Duodenal mucosa (tissue), 2 donors: Measurements from ENCODE around the gene OAS3.

Experiments
- H3K27ac ChIP-seq: one replicate; pipeline ENCODE4 v1.7.0; 2013; ENCODE audit warnings: low read depth, low read length
- H3K27me3 ChIP-seq, 2 donors: one replicate each; pipeline ENCODE4 v1.7.0; 2013; ENCODE audit warnings: low read length in 2 of 2, control low read depth in 1 of 2; ENCODE audit not compliant: insufficient read depth in 2 of 2, control insufficient read depth in 1 of 2
- H3K36me3 ChIP-seq, 2 donors: one replicate each; pipeline ENCODE4 v1.7.0; 2013; ENCODE audit warnings: low read length in 2 of 2, control low read depth in 1 of 2; ENCODE audit not compliant: insufficient read depth in 2 of 2, control insufficient read depth in 1 of 2
- H3K4me1 ChIP-seq, 2 donors: one replicate each; pipeline ENCODE4 v1.7.0; 2013; ENCODE audit warnings: low read length in 2 of 2, control low read depth in 1 of 2; ENCODE audit not compliant: insufficient read depth in 2 of 2, control insufficient read depth in 1 of 2
- H3K4me3 ChIP-seq, 2 donors: one replicate each; pipeline ENCODE4 v1.7.0; 2013; ENCODE audit warnings: low read length in 2 of 2, low read depth in 1 of 2
- H3K9ac ChIP-seq, 2 donors: one replicate each; pipeline ENCODE4 v1.7.0; 2013; ENCODE audit warnings: low read length in 2 of 2, low read depth in 1 of 2
- H3K9me3 ChIP-seq, 2 donors: one replicate each; pipeline ENCODE4 v1.7.0; 2013; ENCODE audit warnings: low read length in 2 of 2, control low read depth in 1 of 2; ENCODE audit not compliant: control insufficient read depth in 1 of 2

OAS3 gene

GRCh38 chr12:112936927-112937326, 1.3 kb upstream of the OAS3 start:
- H3K27ac ChIP-seq = no peak overlapping the region
- no peaks in the 10 kb centered on the region for H3K27me3 ChIP-seq
- no peak overlapping the region for H3K9ac ChIP-seq
- no peaks in the 10 kb centered on the region for H3K36me3 ChIP-seq
- no peak overlapping the region for H3K4me3 ChIP-seq
- peaks cover 16 to 24% of the 10 kb centered on the region in 2 donors for H3K4me1 ChIP-seq
- no peaks in the 10 kb centered on the region for H3K9me3 ChIP-seq

DNA sequence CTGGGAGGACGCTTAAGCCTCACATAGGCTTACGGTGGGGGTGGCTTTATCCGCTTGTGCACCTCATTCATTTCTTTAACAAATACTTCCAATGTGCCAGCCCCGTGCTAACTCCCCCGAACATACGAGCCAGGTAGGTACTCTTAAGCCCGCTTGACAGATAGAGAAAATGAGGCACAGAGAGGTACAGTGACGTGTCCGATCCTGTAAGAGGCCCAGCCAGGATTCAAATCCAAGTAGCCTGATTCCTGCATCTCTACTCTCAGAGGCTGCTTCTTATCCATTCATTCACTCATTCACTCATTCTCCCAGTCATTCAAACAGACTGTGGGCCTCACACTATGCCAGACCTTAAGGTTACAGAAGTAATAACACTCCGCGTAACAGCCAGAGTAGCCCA, 477 bp downstream of the OAS3 start:
- Histone ChIP-seq H3K9ac (peak overlapping the region; percentile 65 to 66), H3K27me3 (no peaks in the 10 kb centered on the region), H3K36me3 (no peaks in the 10 kb centered on the region), H3K27ac (peak overlapping the region; percentile 18), H3K9me3 (no peaks in the 10 kb centered on the region), H3K4me3 (peak overlapping the region; percentile 69 to 76), H3K4me1 (peaks cover 16 to 19% of the 10 kb centered on the region in 2 donors)

DNA sequence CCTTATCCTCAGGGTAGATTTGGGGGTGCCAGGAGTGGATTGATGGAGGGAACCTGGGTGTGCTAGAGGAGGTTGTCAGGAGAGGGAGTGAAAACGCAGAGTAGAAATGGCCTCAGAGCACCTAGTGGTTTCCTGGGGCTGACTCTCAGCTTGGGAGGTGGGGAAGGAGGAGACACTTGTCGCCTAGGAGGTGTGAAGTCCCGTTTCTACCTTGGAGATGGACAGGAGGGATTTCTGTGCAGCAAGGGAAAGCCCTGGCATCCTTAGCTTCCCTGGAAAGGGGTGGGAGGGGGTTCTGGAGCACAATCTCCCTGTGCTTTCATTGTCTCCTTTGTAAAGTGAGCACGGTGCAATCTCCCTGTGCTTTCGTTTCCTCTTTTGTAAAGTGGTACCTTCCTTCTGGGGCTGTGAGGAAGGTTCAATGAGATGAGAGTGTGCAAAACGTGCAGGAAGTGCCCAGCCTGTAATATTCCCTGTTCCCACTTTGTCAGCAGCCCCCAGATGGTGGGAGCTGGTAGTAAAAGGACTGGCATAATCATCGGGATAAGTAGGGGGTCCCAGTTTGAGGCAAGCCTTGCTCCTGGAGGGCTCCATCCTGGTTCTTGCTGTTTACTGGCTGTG, 1.6 kb downstream of the OAS3 start:
- Histone ChIP-seq H3K27me3 (no peaks in the 10 kb centered on the region), H3K4me1 (peaks cover 16 to 19% of the 10 kb centered on the region in 2 donors), H3K4me3 (peak overlapping the region in 1 of 2 donors; percentile 76), H3K9ac (no peak overlapping the region), H3K9me3 (no peaks in the 10 kb centered on the region), H3K27ac (no peak overlapping the region), H3K36me3 (peaks cover 0 to 8% of the 10 kb centered on the region in 2 donors)

GRCh38 chr12:112941528-112942335, 3.5 kb downstream of the OAS3 start:
- Histone ChIP-seq H3K9ac (no peak overlapping the region), H3K4me1 (peaks cover 16 to 19% of the 10 kb centered on the region in 2 donors), H3K4me3 (no peak overlapping the region), H3K36me3 (peaks cover 0 to 20% of the 10 kb centered on the region in 2 donors), H3K9me3 (no peaks in the 10 kb centered on the region), H3K27me3 (no peaks in the 10 kb centered on the region), H3K27ac (no peak overlapping the region)

- Histone ChIP-seq H3K4me1 (peaks cover 16 to 19% of the 10 kb centered on the region in 2 donors), H3K9me3 (no peaks in the 10 kb centered on the region), H3K36me3 (peaks cover 0 to 21% of the 10 kb centered on the region in 2 donors), H3K4me3 (no peak overlapping the region), H3K27ac (no peak overlapping the region), H3K9ac (no peak overlapping the region), H3K27me3 (no peaks in the 10 kb centered on the region)
These were observed 4.3 kb downstream of the OAS3 start for GRCh38 chr12:112942572-112942971.

GRCh38 chr12:112944024-112944690, 5.9 kb downstream of the OAS3 start:
- peaks cover 10% of the 10 kb centered on the region in 2 donors for H3K4me1 ChIP-seq
- no peaks in the 10 kb centered on the region for H3K9me3 ChIP-seq
- H3K4me3 ChIP-seq = no peak overlapping the region
- peaks cover 3 to 37% of the 10 kb centered on the region in 2 donors for H3K36me3 ChIP-seq
- no peak overlapping the region for H3K9ac ChIP-seq
- H3K27me3 ChIP-seq = no peaks in the 10 kb centered on the region
- no peak overlapping the region for H3K27ac ChIP-seq

- H3K9me3 ChIP-seq = no peaks in the 10 kb centered on the region
- no peak overlapping the region for H3K9ac ChIP-seq
- no peak overlapping the region for H3K27ac ChIP-seq
- H3K36me3 ChIP-seq = peaks cover 7 to 42% of the 10 kb centered on the region in 2 donors
- H3K27me3 ChIP-seq = no peaks in the 10 kb centered on the region
- H3K4me1 ChIP-seq = no peaks in the 10 kb centered on the region
- no peak overlapping the region for H3K4me3 ChIP-seq
These were observed 7.2 kb downstream of the OAS3 start for GRCh38 chr12:112945515-112945914.

GRCh38 chr12:112946236-112947000, 8.1 kb downstream of the OAS3 start:
- no peaks in the 10 kb centered on the region for H3K27me3 ChIP-seq
- H3K4me3 ChIP-seq = no peak overlapping the region
- no peak overlapping the region for H3K9ac ChIP-seq
- no peaks in the 10 kb centered on the region for H3K4me1 ChIP-seq
- H3K9me3 ChIP-seq = no peaks in the 10 kb centered on the region
- peaks cover 11 to 49% of the 10 kb centered on the region in 2 donors for H3K36me3 ChIP-seq
- H3K27ac ChIP-seq = no peak overlapping the region

DNA sequence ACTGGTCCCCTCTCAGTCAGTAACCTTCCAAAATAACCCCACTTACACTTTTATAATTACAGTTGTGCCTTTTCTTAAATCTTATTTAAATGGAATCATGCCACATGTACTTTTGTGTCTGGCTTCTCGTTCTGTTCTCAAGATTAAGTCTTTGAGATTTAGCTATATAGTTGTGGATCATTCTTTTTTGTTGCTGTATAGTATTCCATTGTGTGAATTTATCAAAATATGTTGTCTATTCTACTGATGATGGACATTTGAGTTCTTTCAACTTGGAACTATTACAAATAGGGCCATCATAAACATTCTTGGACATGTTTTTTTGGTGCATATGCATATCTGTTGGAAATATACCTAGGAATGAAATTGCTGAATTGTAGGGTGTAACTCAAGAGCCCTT, 9.0 kb downstream of the OAS3 start:
- H3K27me3 ChIP-seq = no peaks in the 10 kb centered on the region
- H3K4me3 ChIP-seq = no peak overlapping the region
- H3K9ac ChIP-seq = no peak overlapping the region
- no peak overlapping the region for H3K27ac ChIP-seq
- H3K36me3 ChIP-seq = peaks cover 11 to 51% of the 10 kb centered on the region in 2 donors
- H3K9me3 ChIP-seq = no peaks in the 10 kb centered on the region
- no peaks in the 10 kb centered on the region for H3K4me1 ChIP-seq
